ENCODE data around the gene KCNMA1. TPM values are rescaled to one million over a fixed set of nuclear protein-coding genes. Genes with fewer than 3 reads are reported as not detected.

The KCNMA1 gene
- total and polyA plus RNA-seq, 2 donors (not counting 1 experiment from before 2014, with no cell fraction given): 0.82 to 3.1 TPM

GRCh38 chr10:77441353-77442166 is 196.0 kb downstream of the KCNMA1 start:
- TF ChIP-seq, protein P1, sequence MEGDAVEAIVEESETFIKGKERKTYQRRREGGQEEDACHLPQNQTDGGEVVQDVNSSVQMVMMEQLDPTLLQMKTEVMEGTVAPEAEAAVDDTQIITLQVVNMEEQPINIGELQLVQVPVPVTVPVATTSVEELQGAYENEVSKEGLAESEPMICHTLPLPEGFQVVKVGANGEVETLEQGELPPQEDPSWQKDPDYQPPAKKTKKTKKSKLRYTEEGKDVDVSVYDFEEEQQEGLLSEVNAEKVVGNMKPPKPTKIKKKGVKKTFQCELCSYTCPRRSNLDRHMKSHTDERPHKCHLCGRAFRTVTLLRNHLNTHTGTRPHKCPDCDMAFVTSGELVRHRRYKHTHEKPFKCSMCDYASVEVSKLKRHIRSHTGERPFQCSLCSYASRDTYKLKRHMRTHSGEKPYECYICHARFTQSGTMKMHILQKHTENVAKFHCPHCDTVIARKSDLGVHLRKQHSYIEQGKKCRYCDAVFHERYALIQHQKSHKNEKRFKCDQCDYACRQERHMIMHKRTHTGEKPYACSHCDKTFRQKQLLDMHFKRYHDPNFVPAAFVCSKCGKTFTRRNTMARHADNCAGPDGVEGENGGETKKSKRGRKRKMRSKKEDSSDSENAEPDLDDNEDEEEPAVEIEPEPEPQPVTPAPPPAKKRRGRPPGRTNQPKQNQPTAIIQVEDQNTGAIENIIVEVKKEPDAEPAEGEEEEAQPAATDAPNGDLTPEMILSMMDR (IDR thresholded peaks at IDR 0.05): no peak
- TF ChIP-seq EZH2 (IDR thresholded peaks at IDR 0.05; ENCODE audit: borderline replicate concordance, insufficient read depth, low read depth, low read length, poor library complexity, severe bottlenecking): no peak
- Mint-ChIP-seq H3K4me1 (no peaks in the 10 kb centered on the region), H3K27me3 (no peaks in the 10 kb centered on the region), H3K27ac (no peak overlapping the region), H3K4me3 (no peak overlapping the region), H3K9me3 (ENCODE audit: insufficient read depth) (no peaks in the 10 kb centered on the region)
- intact Hi-C loops (cut with micrococcal nuclease): no loop called here
- no peak for DNase-seq
- Histone ChIP-seq H3K27me3 (replicated peaks in 1 of 4; ENCODE audit: control extremely low read depth in 1 of 4, control insufficient read depth in 3 of 4, insufficient read depth in 4 of 4, low read length in 3 of 4) (peaks cover 0 to 3% (median 0%) of the 10 kb centered on the region in 4 experiments), H3K4me1 (ENCODE audit: control insufficient read depth in 2 of 2, insufficient read depth in 2 of 2, low read length in 2 of 2) (no peaks in the 10 kb centered on the region), H3K4me3 (ENCODE audit: control extremely low read depth in 1 of 5, extremely low read depth in 1 of 5, insufficient read depth in 1 of 5, low read depth in 2 of 5, low read length in 4 of 5) (no peak overlapping the region), H3K9me3 (ENCODE audit: control extremely low read depth in 1 of 3, control insufficient read depth in 2 of 3, insufficient read depth in 1 of 3, low read length in 2 of 3) (no peaks in the 10 kb centered on the region), H3K27ac (ENCODE audit: low read length in 2 of 2) (no peak overlapping the region), H2AFZ (ENCODE audit: insufficient read depth, low read depth, low read length, poor library complexity, severe bottlenecking) (no peak overlapping the region), H3K79me2 (ENCODE audit: control insufficient read depth, insufficient read depth, low read length) (no peaks in the 10 kb centered on the region), H3K9ac (ENCODE audit: low read length) (no peak overlapping the region), H3K36me3 (replicated peaks in 1 of 2; ENCODE audit: control extremely low read depth in 1 of 2, control insufficient read depth in 1 of 2, extremely low read depth in 1 of 2, insufficient read depth in 2 of 2, low read length in 1 of 2) (no peaks in the 10 kb centered on the region), H4K20me1 (ENCODE audit: control insufficient read depth, insufficient read depth, low read length, poor library complexity, severe bottlenecking) (no peaks in the 10 kb centered on the region), H3K4me2 (replicated peaks; ENCODE audit: low read depth, low read length, poor library complexity, severe bottlenecking) (no peak overlapping the region)
- 92% methylated on average over 6 of the region's 8 CpGs for whole genome bisulfite sequencing (ENCODE audit: insufficient coverage)
- no peak for ATAC-seq (ENCODE audit: low read depth)
- POLR2A ChIA-PET: no interaction called here
- CTCF ChIA-PET: no interaction called here

DNA sequence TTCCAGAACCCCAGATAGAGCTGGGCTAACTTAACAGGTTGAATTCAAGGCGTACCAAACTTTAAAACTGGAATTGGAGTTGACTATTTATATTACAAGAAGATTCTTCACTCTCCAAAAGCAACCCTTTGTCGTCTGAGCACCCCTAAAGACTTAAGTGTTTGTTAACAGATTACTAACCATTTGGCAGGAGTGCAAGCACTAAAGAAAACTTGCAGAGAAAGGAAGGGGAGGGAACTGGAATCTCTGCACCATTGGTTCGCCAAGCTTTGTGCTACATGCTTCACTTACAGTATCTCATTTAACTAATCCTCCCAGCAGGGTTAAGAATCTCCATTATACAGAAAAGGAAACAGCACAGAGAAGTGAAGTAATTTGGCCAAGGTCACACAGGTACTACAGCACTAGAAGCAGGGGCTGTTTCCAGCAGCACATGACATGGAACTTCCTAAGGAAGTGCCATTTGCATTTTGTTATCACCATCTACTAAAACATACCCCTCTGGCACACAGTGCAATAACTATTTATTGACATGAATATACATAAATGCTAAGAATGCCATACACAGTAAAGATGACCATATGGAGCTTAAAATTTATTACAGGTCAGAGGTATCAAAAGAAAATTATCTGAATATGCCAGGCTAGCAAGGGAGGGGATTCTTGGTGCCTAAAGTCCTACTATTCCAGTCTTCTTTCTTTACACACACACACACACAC is 201.2 kb downstream of the KCNMA1 start:
- Histone ChIP-seq H3K4me1 (ENCODE audit: control insufficient read depth in 2 of 2, insufficient read depth in 2 of 2, low read length in 2 of 2) (no peaks in the 10 kb centered on the region), H3K4me3 (ENCODE audit: control extremely low read depth in 1 of 5, extremely low read depth in 1 of 5, insufficient read depth in 1 of 5, low read depth in 2 of 5, low read length in 4 of 5) (no peak overlapping the region), H3K9me3 (ENCODE audit: control extremely low read depth in 1 of 3, control insufficient read depth in 2 of 3, insufficient read depth in 1 of 3, low read length in 2 of 3) (no peaks in the 10 kb centered on the region), H3K36me3 (replicated peaks in 1 of 2; ENCODE audit: control extremely low read depth in 1 of 2, control insufficient read depth in 1 of 2, extremely low read depth in 1 of 2, insufficient read depth in 2 of 2, low read length in 1 of 2) (no peaks in the 10 kb centered on the region), H3K79me2 (ENCODE audit: control insufficient read depth, insufficient read depth, low read length) (no peaks in the 10 kb centered on the region), H3K27me3 (replicated peaks in 1 of 4; ENCODE audit: control extremely low read depth in 1 of 4, control insufficient read depth in 3 of 4, insufficient read depth in 4 of 4, low read length in 3 of 4) (no peaks in the 10 kb centered on the region), H2AFZ (ENCODE audit: insufficient read depth, low read depth, low read length, poor library complexity, severe bottlenecking) (no peak overlapping the region), H3K4me2 (replicated peaks; ENCODE audit: low read depth, low read length, poor library complexity, severe bottlenecking) (no peak overlapping the region), H3K27ac (ENCODE audit: low read length in 2 of 2) (no peak overlapping the region), H3K9ac (ENCODE audit: low read length) (no peak overlapping the region), H4K20me1 (ENCODE audit: control insufficient read depth, insufficient read depth, low read length, poor library complexity, severe bottlenecking) (no peaks in the 10 kb centered on the region)
- Mint-ChIP-seq H3K27ac (no peak overlapping the region), H3K9me3 (ENCODE audit: insufficient read depth) (no peaks in the 10 kb centered on the region), H3K4me3 (no peak overlapping the region), H3K4me1 (no peaks in the 10 kb centered on the region), H3K27me3 (peaks cover 3% of the 10 kb centered on the region)
- WGBS (ENCODE audit: insufficient coverage): no CpG with 5 or more reads among the region's 3 CpGs
- ChIA-PET CTCF (no interaction called here), POLR2A (no interaction called here)
- ATAC-seq (ENCODE audit: low read depth) (no peak), DNase-seq (no peak)
- no peak for TF ChIP-seq EZH2 (IDR thresholded peaks at IDR 0.05; ENCODE audit: borderline replicate concordance, insufficient read depth, low read depth, low read length, poor library complexity, severe bottlenecking)
- TF ChIP-seq, protein P1 (IDR thresholded peaks at IDR 0.05): no peak
- intact Hi-C loops (cut with micrococcal nuclease): no loop called here

All from B cell (primary cell).